Immature natural killer cell (primary cell): ENCODE data around the gene AK5. TPM values are rescaled to one million over a fixed set of nuclear protein-coding genes. Genes with fewer than 3 reads are reported as not detected.

Source experiments
- DNase-seq, 3 donors: peaks; one replicate each; pipeline ENCODE4 v3.0.0; 2022; ENCODE audit warnings: mixed read lengths in 1 of 3
- H3K27ac Mint-ChIP-seq, 6 donors: one replicate each; pipeline ENCODE4 v1.8.0; 2020; ENCODE audit warnings: mixed read lengths in 6 of 6, mild to moderate bottlenecking in 5 of 6, inconsistent platforms in 4 of 6, moderate library complexity in 3 of 6
- H3K27me3 Mint-ChIP-seq, 3 donors: one replicate each; pipeline ENCODE4 v1.8.0; 2020 to 2021; ENCODE audit warnings: low read depth in 3 of 3, mild to moderate bottlenecking in 3 of 3, mixed read lengths in 3 of 3, moderate library complexity in 3 of 3, inconsistent platforms in 1 of 3
- H3K36me3 Mint-ChIP-seq, 3 donors: one replicate each; pipeline ENCODE4 v1.8.0; 2020; ENCODE audit warnings: mixed read lengths in 3 of 3, inconsistent platforms in 2 of 3, mild to moderate bottlenecking in 2 of 3
- H3K4me1 Mint-ChIP-seq, 2 donors: one replicate each; pipeline ENCODE4 v1.8.0; 2020; ENCODE audit warnings: inconsistent platforms in 2 of 2, mild to moderate bottlenecking in 2 of 2, mixed read lengths in 2 of 2, moderate library complexity in 1 of 2
- H3K4me3 Mint-ChIP-seq, 5 donors: one replicate each; pipeline ENCODE4 v1.8.0; 2020; ENCODE audit warnings: mild to moderate bottlenecking in 5 of 5, mixed read lengths in 5 of 5, inconsistent platforms in 3 of 5, moderate library complexity in 3 of 5
- H3K9me3 Mint-ChIP-seq, 6 donors: one replicate each; pipeline ENCODE4 v1.8.0; 2020; ENCODE audit warnings: mild to moderate bottlenecking in 6 of 6, mixed read lengths in 6 of 6, inconsistent platforms in 4 of 6, moderate library complexity in 3 of 6
- polyA plus RNA-seq, 3 donors: library from polyadenylated mRNA; unstranded; fragments of 300-500 nt; fragmentation: Illumina TruSeq; gene quantifications; one replicate each; pipeline ENCODE4 v1.2.3, GENCODE V29; 2021

AK5 gene
- polyA plus RNA-seq, 3 donors from 2014 or later: 6.3 to 18.8 (median 13.6) TPM

DNA sequence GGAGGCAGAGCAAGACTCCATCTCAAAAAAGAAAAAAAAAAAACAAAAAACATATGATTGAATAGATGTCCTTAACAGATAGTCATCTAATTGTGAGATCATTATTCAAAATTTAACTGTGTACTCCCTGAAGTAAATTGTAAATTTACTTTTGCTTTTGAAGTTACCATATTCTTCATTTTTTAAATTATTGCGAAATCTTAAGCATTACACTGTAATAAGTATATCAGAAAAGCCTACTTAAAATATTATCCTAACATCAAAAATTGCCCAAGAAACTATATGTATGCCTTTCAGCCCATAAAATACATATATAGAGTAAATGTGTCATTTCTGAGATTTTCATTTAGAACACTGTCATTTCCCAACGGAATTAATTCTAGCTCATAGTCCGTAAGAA lies 91.9 kb downstream of the AK5 start:
- no peak for DNase-seq
- H3K36me3 Mint-ChIP-seq: peaks cover 0 to 10% (median 0%) of the 10 kb centered on the region in 3 donors
- no peak overlapping the region for H3K27ac Mint-ChIP-seq
- H3K4me3 Mint-ChIP-seq: no peak overlapping the region
- peaks cover 0 to 2% (median 1%) of the 10 kb centered on the region in 3 donors for H3K27me3 Mint-ChIP-seq
- H3K4me1 Mint-ChIP-seq: peaks cover 8 to 13% of the 10 kb centered on the region in 2 donors
- no peaks in the 10 kb centered on the region for H3K9me3 Mint-ChIP-seq

GRCh38 chr1:77375541-77375940 lies 93.7 kb downstream of the AK5 start:
- Mint-ChIP-seq H3K27ac (no peak overlapping the region), H3K27me3 (peaks cover 0 to 1% (median 0%) of the 10 kb centered on the region in 3 donors), H3K4me1 (peaks cover 10 to 17% of the 10 kb centered on the region in 2 donors), H3K36me3 (peaks cover 0 to 6% (median 2%) of the 10 kb centered on the region in 3 donors), H3K4me3 (no peak overlapping the region), H3K9me3 (no peaks in the 10 kb centered on the region)
- no peak for DNase-seq

DNA sequence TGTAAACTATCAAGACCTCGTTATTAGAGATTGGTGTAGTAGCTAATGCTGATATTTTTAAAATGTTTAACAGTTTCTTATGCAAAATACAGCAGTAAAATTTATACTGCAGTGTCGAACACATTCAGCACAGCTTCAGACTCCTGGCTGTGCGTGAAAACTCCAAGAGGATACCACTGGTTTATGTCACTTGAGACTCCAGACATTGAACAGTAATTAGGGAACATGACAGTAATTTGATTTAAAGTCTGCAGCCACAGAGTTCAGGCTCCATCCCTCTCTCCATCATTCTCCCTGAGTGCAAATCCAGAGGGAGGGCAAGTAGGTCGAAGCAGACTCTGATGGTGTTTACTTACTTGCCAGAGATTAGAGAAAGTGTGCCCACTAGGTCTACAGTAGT lies 94.2 kb downstream of the AK5 start:
- H3K4me1 Mint-ChIP-seq: peaks cover 7 to 14% of the 10 kb centered on the region in 2 donors
- no peak for DNase-seq
- no peak overlapping the region for H3K4me3 Mint-ChIP-seq
- H3K36me3 Mint-ChIP-seq: peaks cover 0 to 6% (median 3%) of the 10 kb centered on the region in 3 donors
- H3K27me3 Mint-ChIP-seq: peaks cover 0 to 1% (median 0%) of the 10 kb centered on the region in 3 donors
- H3K9me3 Mint-ChIP-seq: no peaks in the 10 kb centered on the region
- H3K27ac Mint-ChIP-seq: no peak overlapping the region

DNA sequence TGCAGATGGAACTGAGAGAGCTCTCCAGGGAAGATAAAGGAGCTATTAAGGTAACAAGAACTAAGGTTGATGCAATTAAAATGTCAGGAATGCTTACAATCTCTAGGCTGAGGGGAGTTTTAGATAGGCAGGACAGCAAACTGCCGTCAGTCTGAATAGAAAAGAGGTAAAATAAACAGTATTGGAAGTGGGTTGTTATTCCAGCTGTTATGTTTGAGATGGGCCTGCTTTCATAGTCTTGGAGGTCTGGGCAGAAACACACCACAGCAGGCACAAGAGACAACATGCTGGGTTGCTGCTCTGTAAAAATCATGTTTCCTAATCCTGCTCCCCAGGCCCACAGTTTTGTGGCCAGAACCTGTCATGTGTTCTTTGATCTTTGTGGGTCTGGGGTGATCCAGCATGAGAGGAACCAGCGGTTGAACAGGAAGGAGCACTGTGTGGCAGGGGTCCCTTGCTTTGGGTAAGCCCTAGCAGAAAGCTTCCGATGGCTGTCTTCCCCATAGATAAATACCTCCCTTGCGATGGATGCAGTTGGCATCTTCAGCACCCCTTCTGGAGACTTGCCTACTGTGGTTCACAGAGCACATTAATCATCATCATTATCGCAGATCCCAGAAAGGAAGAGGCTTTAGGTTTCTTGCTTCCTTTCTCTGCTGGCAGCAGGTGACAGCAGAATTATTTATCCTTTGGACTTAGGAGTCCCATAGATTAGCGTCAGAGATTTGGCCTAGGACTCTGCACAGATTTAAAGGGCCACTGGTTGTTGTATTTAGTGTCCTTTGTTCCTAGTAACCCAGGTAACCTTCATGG lies 97.1 kb downstream of the AK5 start:
- peaks cover 0 to 1% (median 0%) of the 10 kb centered on the region in 3 donors for H3K27me3 Mint-ChIP-seq

DNA sequence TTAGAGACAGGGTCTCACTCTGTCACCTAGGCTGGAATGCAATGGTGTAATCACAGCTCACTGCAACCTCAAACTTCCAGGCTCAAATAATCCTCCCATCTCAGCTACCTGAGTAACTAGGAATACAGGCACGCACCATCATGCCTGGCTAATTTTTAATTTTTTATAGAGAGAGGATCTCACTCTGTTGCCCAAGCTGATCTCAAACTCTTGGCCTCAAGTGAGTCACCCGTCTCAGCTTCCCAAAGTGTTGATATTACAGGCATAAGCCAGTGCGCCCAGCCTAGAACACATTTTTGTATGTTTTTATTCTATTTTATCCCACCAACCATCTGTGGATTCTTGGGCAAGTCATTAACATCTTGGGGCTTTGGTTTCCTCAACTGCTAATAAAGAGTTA lies 100.5 kb downstream of the AK5 start:
- DNase-seq: no peak
- Mint-ChIP-seq H3K27ac (no peak overlapping the region), H3K9me3 (peaks cover 0 to 2% (median 0%) of the 10 kb centered on the region in 6 donors), H3K27me3 (no peaks in the 10 kb centered on the region), H3K4me1 (peaks cover 9 to 11% of the 10 kb centered on the region in 2 donors), H3K36me3 (peaks cover 0 to 3% (median 1%) of the 10 kb centered on the region in 3 donors), H3K4me3 (no peak overlapping the region)

More for the DNA sequence above, 97.1 kb downstream of the AK5 start:
- Mint-ChIP-seq H3K27ac (no peak overlapping the region), H3K4me1 (peaks cover 7 to 11% of the 10 kb centered on the region in 2 donors), H3K4me3 (no peak overlapping the region), H3K9me3 (peaks cover 0 to 2% (median 0%) of the 10 kb centered on the region in 6 donors), H3K36me3 (peaks cover 0 to 6% (median 3%) of the 10 kb centered on the region in 3 donors)
- no peak for DNase-seq

DNA sequence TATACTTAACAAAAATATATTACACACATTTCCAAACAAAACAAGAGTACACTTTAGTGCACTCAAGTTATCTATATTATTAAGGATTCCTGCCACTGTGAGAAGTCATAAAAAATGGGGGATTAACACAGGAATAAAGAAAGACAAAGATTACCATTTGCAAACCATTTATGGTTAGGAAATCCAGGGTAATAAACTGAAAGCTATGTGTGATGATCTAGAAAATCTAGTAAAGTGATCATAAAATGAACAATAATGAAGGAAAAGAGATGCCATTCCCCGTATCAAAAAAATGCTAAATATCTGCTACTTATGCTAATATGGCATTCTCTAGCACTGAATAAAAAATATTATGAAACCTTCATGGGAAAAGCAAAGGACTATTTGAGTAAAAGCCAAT lies 101.4 kb downstream of the AK5 start:
- H3K27ac Mint-ChIP-seq: no peak overlapping the region
- DNase-seq: no peak
- H3K36me3 Mint-ChIP-seq: peaks cover 0 to 3% (median 0%) of the 10 kb centered on the region in 3 donors
- peaks cover 0 to 2% (median 0%) of the 10 kb centered on the region in 6 donors for H3K9me3 Mint-ChIP-seq
- H3K4me3 Mint-ChIP-seq: no peak overlapping the region
- peaks cover 13 to 17% of the 10 kb centered on the region in 2 donors for H3K4me1 Mint-ChIP-seq
- H3K27me3 Mint-ChIP-seq: no peaks in the 10 kb centered on the region

DNA sequence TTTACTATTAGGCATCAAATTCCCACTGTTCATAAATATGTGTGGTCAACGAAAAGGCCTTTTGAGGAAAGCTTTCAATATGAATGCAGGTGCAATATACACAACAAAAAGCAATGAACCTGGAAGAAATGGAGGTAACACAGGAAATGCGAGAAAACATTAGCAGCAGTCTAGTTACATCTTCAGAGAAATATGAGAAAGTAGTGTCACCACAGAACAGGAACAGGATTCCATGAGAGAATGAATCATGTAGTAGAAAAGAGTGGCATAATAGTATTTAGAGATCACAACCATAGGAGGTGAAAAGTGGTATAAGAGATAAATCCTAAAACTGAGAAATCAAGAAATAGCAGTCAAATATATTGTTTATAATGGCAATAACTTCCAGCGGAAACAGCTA lies 103.7 kb downstream of the AK5 start:
- Mint-ChIP-seq H3K36me3 (peaks cover under 1 to 5% (median 3%) of the 10 kb centered on the region in 3 donors), H3K4me1 (peaks cover 9 to 12% of the 10 kb centered on the region in 2 donors), H3K27me3 (peaks cover 0 to 3% (median 0%) of the 10 kb centered on the region in 3 donors), H3K27ac (no peak overlapping the region), H3K9me3 (peaks cover 0 to 2% (median 0%) of the 10 kb centered on the region in 6 donors), H3K4me3 (no peak overlapping the region)
- DNase-seq: no peak

DNA sequence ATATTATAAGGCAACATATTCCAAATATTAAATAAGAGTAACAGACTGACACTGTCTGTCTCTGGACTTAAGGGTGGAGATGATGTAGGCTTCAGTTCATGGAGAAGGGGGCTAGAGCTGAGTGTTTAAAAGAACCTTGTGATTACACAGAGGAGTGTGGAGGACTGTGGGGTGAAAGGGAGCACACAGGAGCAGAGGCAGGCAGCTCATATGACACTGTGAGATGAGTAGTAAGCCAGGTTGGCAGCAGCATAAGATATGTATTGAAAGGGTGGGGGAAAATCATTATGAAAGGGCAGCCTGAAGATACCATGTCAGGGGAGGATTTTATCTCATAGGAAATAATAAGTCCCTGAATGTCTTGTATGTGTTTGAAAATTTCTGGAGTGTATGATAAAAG lies 104.5 kb downstream of the AK5 start:
- no peak for DNase-seq
- H3K36me3 Mint-ChIP-seq: peaks cover 0 to 5% (median 3%) of the 10 kb centered on the region in 3 donors
- H3K9me3 Mint-ChIP-seq: peaks cover 0 to 2% (median 0%) of the 10 kb centered on the region in 6 donors
- H3K27ac Mint-ChIP-seq: peak overlapping the region in 1 of 6 donors; percentile 43
- no peak overlapping the region for H3K4me3 Mint-ChIP-seq
- H3K4me1 Mint-ChIP-seq: peaks cover 9 to 12% of the 10 kb centered on the region in 2 donors
- H3K27me3 Mint-ChIP-seq: peaks cover 0 to 5% (median 0%) of the 10 kb centered on the region in 3 donors

- H3K36me3 Mint-ChIP-seq: peaks cover 0 to 5% (median 3%) of the 10 kb centered on the region in 3 donors
- DNase-seq: no peak
- no peak overlapping the region for H3K4me3 Mint-ChIP-seq
- H3K4me1 Mint-ChIP-seq: peaks cover 9 to 12% of the 10 kb centered on the region in 2 donors
- H3K27ac Mint-ChIP-seq: no peak overlapping the region
- peaks cover 0 to 5% (median 0%) of the 10 kb centered on the region in 3 donors for H3K27me3 Mint-ChIP-seq
- peaks cover 0 to 2% (median 0%) of the 10 kb centered on the region in 6 donors for H3K9me3 Mint-ChIP-seq
Observed at GRCh38 chr1:77387553-77387952, 105.7 kb downstream of the AK5 start.

- Mint-ChIP-seq H3K9me3 (no peaks in the 10 kb centered on the region), H3K4me1 (peaks cover 9 to 12% of the 10 kb centered on the region in 2 donors), H3K27ac (peak overlapping the region in 1 of 6 donors; percentile 29), H3K36me3 (peaks cover 0 to 5% (median 3%) of the 10 kb centered on the region in 3 donors), H3K27me3 (peaks cover 0 to 5% (median 0%) of the 10 kb centered on the region in 3 donors), H3K4me3 (peak overlapping the region in 2 of 5 donors; percentile 30 to 38)
- no peak for DNase-seq
Observed at GRCh38 chr1:77388661-77389060, 106.8 kb downstream of the AK5 start.

DNA sequence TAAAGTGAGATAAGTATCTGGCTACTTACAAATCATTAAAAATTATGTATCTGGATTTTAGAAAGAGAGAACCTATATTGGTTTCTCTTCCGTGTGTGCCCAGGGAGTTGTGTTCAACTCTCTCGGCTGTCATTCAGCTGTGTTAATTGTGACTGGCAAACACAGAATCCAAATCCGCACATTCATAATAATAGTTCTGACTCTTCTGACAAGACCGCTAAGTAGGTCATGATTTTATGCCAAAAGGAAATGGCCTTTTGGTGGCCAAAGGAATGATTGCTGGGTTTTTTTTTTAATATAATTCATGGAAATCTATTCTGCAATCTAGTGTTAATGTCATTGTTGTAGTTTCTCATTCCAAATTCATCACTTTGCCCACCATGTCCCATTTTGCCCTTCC lies 110.7 kb downstream of the AK5 start:
- peaks cover 0 to 8% (median 5%) of the 10 kb centered on the region in 3 donors for H3K36me3 Mint-ChIP-seq
- H3K4me1 Mint-ChIP-seq: peaks cover 9 to 10% of the 10 kb centered on the region in 2 donors
- H3K27ac Mint-ChIP-seq: no peak overlapping the region
- H3K27me3 Mint-ChIP-seq: peaks cover 0 to 5% (median 0%) of the 10 kb centered on the region in 3 donors
- DNase-seq: no peak
- H3K4me3 Mint-ChIP-seq: no peak overlapping the region
- H3K9me3 Mint-ChIP-seq: no peaks in the 10 kb centered on the region

DNA sequence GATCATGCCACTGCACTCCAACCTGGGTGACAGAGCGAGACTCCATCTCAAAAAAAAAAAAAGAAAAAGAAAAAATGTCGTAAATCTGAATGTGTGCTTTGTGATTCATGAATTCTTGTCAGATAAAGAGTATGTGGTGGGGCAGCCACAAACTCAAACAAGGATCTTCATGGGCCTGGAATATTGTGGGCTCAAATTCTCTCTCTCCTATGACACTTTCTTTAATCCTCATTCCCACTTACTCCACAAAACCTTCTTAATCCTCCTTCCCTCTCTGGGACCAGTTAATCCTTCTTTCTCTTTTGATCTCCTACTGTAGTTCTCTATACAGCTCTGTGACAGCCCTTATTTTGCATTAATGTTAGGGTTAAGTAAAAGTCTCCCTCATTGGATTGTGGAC lies 112.3 kb downstream of the AK5 start:
- Mint-ChIP-seq H3K27me3 (peaks cover 0 to 2% (median 0%) of the 10 kb centered on the region in 3 donors), H3K9me3 (no peaks in the 10 kb centered on the region), H3K27ac (peak overlapping the region in 1 of 6 donors; percentile 36), H3K4me3 (no peak overlapping the region), H3K36me3 (peaks cover 0 to 4% (median 3%) of the 10 kb centered on the region in 3 donors), H3K4me1 (no peaks in the 10 kb centered on the region)
- no peak for DNase-seq

DNA sequence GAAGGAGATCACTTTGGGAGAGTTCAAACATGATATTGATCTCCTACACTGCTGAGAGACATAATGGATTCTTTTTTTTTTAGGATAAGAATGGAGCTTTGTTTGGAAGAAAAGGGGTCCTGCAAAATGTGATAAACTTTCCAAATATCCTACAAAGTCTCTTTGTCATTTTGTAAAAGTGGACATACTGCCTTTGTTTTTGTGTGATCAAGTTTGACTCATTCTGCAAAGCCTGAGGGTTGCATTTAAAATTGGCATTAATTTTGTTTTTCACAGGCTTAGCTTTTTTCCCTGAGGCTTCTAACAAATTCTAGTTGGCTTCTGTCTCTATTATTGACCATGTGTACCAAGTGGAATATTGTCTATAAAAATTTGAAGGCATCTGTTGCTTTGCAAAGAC lies 113.2 kb downstream of the AK5 start:
- Mint-ChIP-seq H3K36me3 (peaks cover 0 to 4% (median 0%) of the 10 kb centered on the region in 3 donors), H3K9me3 (no peaks in the 10 kb centered on the region), H3K4me1 (no peaks in the 10 kb centered on the region), H3K4me3 (no peak overlapping the region), H3K27ac (no peak overlapping the region), H3K27me3 (peaks cover 0 to 2% (median 0%) of the 10 kb centered on the region in 3 donors)
- DNase-seq: no peak

DNA sequence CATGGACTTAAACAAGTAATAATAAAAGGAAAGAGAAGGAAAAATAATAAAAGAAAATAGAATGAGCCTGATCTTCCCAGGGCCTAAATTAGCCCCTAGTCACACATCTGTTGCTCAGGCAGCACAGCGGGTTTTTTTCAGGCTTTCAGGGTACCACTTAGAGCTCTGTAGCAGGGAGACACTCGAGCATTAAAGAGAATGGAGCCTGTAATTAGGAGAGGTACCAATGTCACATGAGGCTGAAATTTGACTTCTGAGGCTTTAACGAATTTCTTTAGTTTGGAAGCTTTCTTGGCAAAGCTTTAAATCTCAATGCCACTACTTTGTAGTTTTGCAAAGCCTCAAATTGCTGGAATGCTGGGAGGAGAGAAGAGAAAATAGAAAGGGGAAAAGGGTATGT lies 116.3 kb downstream of the AK5 start:
- H3K36me3 Mint-ChIP-seq: peaks cover 0 to 4% (median 0%) of the 10 kb centered on the region in 3 donors
- no peaks in the 10 kb centered on the region for H3K9me3 Mint-ChIP-seq
- H3K27me3 Mint-ChIP-seq: peaks cover 0 to 1% (median 0%) of the 10 kb centered on the region in 3 donors
- no peak overlapping the region for H3K27ac Mint-ChIP-seq
- DNase-seq: no peak
- no peaks in the 10 kb centered on the region for H3K4me1 Mint-ChIP-seq
- H3K4me3 Mint-ChIP-seq: no peak overlapping the region
